NCI-H510A (cell line): ENCODE data around the gene RRP12.
"Not testable (repeated sequence)": the region's sequence is repeated elsewhere in the genome, so short reads cannot be mapped to it uniquely, and the experiment has no call there.

Source experiments
- DNase-seq: peaks from one replicate; lab custom pipeline; 2025; lab: John Stamatoyannopoulos, UW

RRP12 gene

DNA sequence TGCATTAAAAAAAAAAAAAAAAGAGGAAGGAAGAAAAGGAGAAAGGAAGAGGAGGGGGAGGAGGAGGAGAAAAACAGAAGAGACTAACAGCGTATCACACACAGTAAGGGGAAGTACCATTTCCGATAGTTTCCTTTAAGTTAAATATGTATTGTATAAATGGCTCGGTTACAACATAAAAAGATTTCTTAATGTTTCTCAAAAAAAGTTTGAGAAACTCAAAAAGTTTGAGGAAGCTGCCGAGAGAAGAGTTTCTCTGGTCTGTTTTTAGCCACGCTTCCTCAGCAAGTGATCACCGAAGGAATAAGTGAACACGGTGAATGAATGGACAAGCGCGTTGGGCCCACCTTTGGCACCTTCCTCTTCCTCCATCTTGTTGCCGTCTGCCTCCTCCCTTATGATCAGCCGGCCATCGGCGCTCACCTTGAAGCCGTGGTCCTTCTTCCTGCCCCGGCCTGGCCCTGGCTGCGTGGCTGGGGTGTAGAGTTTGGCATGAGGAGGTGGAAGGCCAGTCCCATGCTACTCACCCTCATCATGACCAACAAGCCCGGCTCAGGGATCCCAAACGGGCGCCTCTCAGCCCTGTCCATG is 35.3 kb downstream of the RRP12 start:
- DNase-seq, result no peak

- DNase-seq, result peak; percentile 4
These were observed 38.1 kb downstream of the RRP12 start for GRCh38 chr10:97363071-97363470.

DNA sequence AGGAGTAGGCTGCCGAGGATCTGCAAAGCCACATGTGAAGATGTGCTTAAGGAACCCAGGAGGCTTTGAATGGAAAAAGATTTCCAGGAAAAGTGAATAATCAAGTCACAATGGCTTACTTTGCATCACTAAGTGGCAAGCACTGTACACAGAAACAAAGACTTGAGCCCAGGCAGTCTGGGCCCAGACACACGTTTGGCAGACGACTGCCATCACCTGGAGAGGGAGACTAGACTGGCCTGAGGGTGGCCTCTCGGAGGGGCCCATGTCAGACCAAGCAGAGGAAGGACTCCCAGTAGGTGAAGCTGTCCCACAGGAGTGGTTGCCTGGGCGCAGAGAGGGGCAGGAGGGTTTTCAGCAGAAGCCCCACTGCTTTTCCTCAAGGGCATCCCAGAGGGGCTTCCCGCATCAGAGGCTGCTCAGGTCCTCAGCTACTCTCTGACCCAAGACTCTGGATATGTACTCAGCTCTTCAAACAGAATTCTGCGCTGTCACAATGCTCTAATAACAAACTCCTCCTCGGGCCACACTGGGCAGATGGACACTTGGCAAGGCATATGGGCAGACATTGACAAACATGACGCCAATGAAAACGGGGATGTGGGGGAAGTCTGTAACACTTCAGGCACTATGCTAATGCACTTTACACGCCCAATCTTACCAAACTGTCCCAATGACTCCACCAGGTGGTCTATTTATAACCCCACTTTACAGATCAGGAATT is 38.7 kb downstream of the RRP12 start:
- no peak for DNase-seq

- DNase-seq, result no peak
These were observed 39.6 kb downstream of the RRP12 start for GRCh38 chr10:97361537-97361901.

GRCh38 chr10:97360705-97361536 is 40.2 kb downstream of the RRP12 start:
- no peak for DNase-seq

GRCh38 chr10:97358781-97359180 is 42.4 kb downstream of the RRP12 start:
- DNase-seq, result no peak

GRCh38 chr10:97358349-97358748 is 42.8 kb downstream of the RRP12 start:
- no peak for DNase-seq

DNA sequence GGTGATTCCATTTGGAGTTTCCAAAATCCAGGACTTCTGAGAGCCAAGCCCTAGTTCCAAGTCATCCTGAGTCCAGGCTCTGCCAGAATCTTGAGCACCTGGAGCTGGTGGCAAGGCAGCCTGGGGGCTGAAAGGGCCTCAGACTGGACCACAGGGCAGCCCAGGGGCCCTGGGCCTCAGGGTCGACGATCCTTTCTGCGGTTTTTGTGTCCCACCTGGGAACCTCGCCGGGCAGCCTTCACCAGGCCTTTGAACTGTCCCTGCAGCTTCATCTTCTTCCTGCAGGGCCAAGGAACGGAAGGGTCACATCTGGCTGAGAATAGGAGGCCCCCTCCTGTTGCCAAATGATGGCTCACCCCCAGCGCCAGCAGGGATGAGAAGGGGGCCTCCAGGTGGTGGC is 44.2 kb downstream of the RRP12 start:
- no peak for DNase-seq

GRCh38 chr10:97356318-97356914 is 44.7 kb downstream of the RRP12 start:
- DNase-seq, result no peak

GRCh38 chr10:97355571-97355975 is 45.6 kb downstream of the RRP12 start:
- DNase-seq, result no peak

GRCh38 chr10:97353945-97354344 is 47.2 kb downstream of the RRP12 start:
- no peak for DNase-seq

DNA sequence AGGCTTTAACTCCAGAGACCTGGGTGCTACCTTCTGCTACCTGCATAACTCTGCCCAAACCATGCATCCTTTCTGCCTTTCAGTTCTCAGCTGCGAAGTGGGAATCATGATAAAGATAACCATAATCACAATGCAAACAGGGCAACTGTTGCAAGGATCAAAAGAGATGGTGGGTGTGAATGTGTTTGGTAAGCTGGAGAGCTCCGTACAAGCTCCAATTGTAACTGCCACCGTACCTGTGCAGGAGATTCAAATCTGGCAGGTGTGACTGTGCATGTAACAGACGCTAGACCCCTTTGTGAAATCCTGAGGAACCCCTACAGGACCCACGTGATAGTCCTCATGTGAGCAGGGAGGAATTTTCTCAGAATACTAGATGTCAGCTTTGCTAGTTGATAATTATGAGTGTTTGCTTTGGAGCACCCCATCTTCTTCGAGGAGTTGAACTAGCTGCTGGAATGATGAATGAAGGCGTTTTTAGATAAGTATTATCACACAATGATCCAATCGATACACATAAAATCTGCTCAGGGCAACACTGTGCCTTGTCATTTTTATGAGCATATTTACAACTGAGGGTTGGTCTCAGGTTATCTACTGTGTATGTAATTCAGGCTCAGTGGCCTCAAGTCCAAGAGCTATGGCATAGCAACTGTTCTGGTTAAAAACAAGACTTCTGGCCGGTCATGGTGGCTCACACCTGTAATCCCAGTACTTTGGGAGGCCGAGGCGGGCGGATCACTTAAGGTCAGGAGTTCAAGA is 51.2 kb downstream of the RRP12 start:
- DNase-seq, result no peak

GRCh38 chr10:97347317-97347716 is 53.8 kb downstream of the RRP12 start:
- no peak for DNase-seq

GRCh38 chr10:97343664-97344063 is 57.5 kb downstream of the RRP12 start:
- DNase-seq, result not testable (repeated sequence)

DNA sequence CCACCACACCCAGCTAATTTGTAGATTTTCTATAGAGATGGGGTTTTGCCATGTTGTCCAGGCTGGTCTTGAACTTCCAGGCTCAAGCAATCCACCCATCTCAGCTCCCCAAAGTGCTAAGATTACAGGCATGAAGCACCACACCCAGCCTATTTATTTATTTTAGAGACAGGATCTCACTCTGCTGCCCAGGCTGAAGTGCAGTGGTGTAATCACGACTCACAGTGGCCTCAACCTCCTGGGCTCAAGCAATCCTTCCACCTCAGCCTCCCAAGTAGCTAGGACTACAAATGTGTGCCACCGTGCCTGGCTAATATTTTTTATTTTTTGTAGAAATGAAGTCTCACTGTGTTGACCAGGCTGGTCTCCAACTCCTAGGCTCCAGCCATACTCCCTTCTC is 59.7 kb downstream of the RRP12 start:
- DNase-seq, result no peak

DNA sequence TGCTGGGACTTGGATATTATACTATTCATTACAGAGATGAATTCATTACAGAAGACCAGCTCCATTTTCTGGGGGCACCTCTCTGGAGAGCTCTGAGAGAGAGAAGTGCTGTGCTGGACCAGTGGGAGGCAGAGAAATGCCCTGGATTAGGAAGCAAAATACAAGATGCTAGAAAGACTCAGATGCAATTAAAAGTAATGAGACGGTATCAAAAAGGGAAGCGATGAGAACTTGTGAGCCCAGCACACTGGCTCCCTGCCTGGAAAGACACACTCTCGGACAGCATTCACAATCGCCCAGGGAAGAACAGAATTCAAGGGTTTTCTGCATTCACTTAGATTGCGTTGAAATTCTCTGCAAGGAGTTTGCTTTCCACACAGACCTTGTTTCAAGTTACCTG is 63.1 kb downstream of the RRP12 start:
- DNase-seq, result no peak

DNA sequence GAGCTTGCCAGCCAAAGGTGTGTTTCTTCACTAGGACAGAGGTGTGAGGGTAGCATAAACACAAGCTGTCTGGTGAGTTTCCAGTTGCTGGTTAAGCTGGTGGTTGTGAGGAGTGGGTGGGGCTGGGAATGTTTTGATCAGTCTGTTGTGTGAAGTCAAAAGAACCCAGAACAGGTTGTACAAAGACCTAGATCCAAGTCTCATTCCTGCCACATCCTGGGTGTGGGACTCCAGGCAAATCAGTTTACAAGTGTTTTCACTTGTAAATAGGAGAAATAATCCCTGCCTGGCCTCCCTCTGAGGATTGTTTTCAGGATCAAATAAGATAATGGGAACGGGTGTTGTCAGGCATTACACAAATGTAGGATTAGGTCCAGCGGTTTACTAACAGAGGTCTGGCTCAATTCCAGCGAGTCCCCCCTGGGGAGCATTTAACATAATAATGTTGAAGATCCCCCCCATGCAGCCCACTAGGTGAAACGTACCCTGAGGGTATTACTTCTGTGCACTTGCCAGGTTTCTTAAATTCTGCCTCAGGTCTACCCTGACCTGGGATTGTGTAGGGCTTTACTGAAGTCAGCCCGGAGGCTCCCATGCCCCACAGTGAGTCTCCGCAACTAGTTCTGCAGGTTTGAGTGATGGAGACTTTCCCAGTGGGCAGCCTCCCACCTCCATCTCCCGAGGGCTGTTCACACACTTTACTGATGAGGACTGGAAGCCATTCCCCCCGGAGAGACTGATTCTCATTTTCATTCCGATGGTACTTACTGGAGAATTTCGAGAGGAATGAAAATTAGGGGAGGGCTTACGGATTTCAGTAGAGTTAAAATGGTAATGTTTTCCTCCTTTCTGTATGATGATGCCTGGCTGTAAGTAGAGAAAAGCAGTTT is 64.0 kb downstream of the RRP12 start:
- DNase-seq, result peak; percentile 37

DNA sequence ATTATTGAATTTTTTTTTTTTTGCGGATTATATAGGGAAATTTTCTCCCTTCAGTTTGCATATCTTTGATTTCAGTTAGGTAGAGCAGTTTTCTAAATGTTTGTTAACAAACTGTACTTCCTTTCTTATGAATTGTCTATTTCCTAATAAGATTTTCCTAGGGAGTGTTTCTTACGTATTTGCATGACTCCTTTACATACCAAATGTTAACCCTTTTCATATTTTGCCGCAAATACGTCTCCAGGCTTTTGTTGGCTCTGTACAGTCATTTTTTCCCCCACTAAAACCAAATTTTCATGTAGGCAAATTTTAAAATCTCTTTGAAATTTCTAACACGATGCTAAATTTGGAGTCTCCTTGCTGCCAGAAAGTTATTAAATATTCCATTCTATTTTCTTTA is 64.7 kb downstream of the RRP12 start:
- DNase-seq, result no peak

DNA sequence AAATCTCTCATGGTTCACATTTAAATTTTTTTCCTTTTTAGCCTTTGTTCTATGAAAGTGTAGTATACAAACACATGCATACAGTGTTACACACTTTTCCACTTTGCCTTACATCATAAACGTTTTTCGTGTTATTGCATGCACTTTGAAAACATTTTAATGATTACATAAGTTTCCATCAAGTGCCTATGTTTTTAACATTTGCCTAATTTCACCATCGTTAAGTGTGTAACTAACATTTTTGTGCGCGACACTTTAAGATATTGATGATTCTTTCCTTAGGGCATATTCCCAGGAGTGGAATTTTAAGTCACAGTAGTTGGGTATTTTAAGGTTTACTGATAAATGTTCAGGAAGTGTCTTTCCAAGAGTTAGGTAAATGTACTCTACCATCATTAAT is 65.1 kb downstream of the RRP12 start:
- no peak for DNase-seq

DNA sequence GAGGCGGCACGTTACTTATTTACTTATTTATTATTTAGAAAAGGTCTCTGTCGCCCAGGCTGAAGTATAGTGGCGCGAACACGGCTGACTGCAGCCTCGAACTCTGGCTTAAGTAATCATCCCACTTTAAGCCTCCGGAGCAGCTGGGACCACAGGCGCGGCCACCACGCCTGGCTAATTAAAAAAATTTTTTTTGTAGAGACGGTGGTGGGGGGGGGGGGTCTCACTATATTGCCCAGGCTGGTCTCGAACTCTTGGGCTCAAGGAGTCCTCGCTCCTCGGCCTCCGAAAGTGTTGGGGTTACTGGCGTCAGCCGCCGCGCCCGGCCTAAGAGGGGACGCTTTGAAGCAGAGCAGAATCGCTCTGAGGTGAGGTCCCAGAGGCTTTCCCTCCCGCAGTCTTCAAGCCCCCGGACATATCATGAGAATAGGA is 65.9 kb downstream of the RRP12 start:
- no peak for DNase-seq
